Vagina (tissue), 2 donors: ENCODE data around the gene P2RX5. TPM values are rescaled to one million over a fixed set of nuclear protein-coding genes. Genes with fewer than 3 reads are reported as not detected.
A peak's percentile ranks its signal among the peaks of the same experiment; 100 is the strongest.
"Not testable (repeated sequence)": the region's sequence is repeated elsewhere in the genome, so short reads cannot be mapped to it uniquely, and the experiment has no call there.

Source experiments
- DNase-seq, 2 donors: peaks; one replicate each; pipeline ENCODE4 v3.0.0-alpha.2; 2017; ENCODE audit errors: extremely low spot score in 2 of 2
- H3K27ac ChIP-seq: fragments of 200-600 bp; sonication (generic); one replicate; pipeline ENCODE4 v1.5.1; 2019
- H3K27me3 ChIP-seq: fragments of 200-600 bp; sonication (generic); one replicate; pipeline ENCODE4 v1.5.1; 2019
- H3K36me3 ChIP-seq, 2 donors: fragments of 200-600 bp; sonication (generic); one replicate each; pipeline ENCODE4 v1.5.1; 2017 to 2019
- H3K4me1 ChIP-seq: fragments of 200-600 bp; sonication (generic); one replicate; pipeline ENCODE4 v1.5.1; 2019
- H3K4me3 ChIP-seq, 2 donors: fragments of 200-600 bp; sonication (generic); 1 replicate in 1 of 2; 2 replicates in 1 of 2; pipeline ENCODE4 v1.5.1; 2016 to 2019
- H3K9me3 ChIP-seq: fragments of 200-600 bp; sonication (generic); one replicate; pipeline ENCODE4 v1.5.1; 2019
- POLR2A ChIP-seq, 2 donors: fragments of 450-650 bp; IDR thresholded peaks; one replicate each; pipeline ENCODE4 v1.6.1; 2017; ENCODE audit warnings: antibody characterized with exemption in 2 of 2, mild to moderate bottlenecking in 2 of 2, moderate library complexity in 2 of 2
- POLR2AphosphoS5 ChIP-seq, 2 donors: sonication (generic); formaldehyde crosslinking; IDR thresholded peaks; one replicate each; pipeline ENCODE4 v1.9.0; 2017; ENCODE audit warnings: antibody characterized with exemption in 2 of 2, mild to moderate bottlenecking in 2 of 2, low read depth in 1 of 2; ENCODE audit not compliant: insufficient read depth in 1 of 2
- intact Hi-C: fragments of 100-400 bp; cut with DNase I; formaldehyde crosslinking; loops from one replicate; pipeline ENCODE4 v1.15.1; 2023
- total RNA-seq: library from RNA; depleted of rRNA; stranded (reverse); fragments of >200 nt; gene quantifications from one replicate; pipeline ENCODE4 v1.2.3, GENCODE V29; 2016
- TF ChIP-seq, protein P1 (sequence below), 3 experiments: fragments of 450-650 bp in 2 of 3; fragments of 200-600 bp in 1 of 3; sonication (generic) in 1 of 3; IDR thresholded peaks; one replicate each; pipeline ENCODE4 v1.5.1; 2017 to 2019; ENCODE audit warnings: antibody characterized with exemption in 3 of 3, mild to moderate bottlenecking in 2 of 3, moderate library complexity in 2 of 3

The P2RX5 gene
- total RNA-seq, 1 donor from 2014 or later = 1.7 TPM

DNA sequence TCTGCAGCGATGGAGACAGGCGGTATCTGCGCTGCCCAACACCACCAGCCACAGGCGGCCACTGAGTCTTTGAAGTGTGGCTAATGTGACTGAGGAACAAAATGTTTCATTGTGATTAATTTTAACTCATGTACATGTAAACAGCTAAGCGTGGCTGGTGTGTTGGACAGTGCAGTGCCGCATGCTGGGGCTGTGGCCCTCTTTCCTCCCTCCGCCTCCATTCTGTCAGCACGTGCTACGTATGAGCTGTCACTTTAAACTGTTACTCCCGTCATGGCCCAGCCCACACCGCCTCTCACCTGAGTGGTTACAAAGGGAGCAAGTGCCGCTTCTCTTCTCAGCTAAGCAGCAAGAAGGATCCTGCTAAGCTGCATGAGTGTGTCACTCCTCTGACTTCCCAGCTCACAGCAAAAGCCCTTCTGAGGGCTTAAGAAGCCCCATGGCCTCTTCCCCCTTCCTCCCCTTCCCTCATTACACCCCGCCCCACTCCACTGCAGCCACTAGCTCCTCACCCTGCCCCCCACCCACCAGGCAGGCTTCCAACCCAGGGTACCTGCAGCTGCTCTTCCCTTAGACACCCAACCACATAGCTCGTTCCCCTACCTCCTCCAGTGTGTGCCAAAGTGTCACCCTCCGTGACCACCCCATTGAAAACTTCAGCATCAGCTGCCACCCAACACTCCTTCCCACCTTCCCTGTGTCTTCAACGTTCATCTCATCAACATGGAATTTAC, 42.8 kb upstream of the P2RX5 start:
- H3K4me1 ChIP-seq = peaks cover 7% of the 10 kb centered on the region
- no peaks in the 10 kb centered on the region for H3K27me3 ChIP-seq
- no peaks in the 10 kb centered on the region for H3K9me3 ChIP-seq
- H3K27ac ChIP-seq = no peak overlapping the region
- H3K4me3 ChIP-seq = peak overlapping the region in 1 of 2 donors; percentile 20
- no peak for DNase-seq
- TF ChIP-seq POLR2AphosphoS5 (IDR thresholded peaks at IDR 0.05; ENCODE audit: insufficient read depth in 1 of 2, low read depth in 1 of 2) (peak in 1 of 2 donors; percentile 54), POLR2A (IDR thresholded peaks at IDR 0.05) (no peak)
- TF ChIP-seq, protein P1, sequence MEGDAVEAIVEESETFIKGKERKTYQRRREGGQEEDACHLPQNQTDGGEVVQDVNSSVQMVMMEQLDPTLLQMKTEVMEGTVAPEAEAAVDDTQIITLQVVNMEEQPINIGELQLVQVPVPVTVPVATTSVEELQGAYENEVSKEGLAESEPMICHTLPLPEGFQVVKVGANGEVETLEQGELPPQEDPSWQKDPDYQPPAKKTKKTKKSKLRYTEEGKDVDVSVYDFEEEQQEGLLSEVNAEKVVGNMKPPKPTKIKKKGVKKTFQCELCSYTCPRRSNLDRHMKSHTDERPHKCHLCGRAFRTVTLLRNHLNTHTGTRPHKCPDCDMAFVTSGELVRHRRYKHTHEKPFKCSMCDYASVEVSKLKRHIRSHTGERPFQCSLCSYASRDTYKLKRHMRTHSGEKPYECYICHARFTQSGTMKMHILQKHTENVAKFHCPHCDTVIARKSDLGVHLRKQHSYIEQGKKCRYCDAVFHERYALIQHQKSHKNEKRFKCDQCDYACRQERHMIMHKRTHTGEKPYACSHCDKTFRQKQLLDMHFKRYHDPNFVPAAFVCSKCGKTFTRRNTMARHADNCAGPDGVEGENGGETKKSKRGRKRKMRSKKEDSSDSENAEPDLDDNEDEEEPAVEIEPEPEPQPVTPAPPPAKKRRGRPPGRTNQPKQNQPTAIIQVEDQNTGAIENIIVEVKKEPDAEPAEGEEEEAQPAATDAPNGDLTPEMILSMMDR (IDR thresholded peaks at IDR 0.05) = no peak
- intact Hi-C loops = no loop called here
- no peaks in the 10 kb centered on the region for H3K36me3 ChIP-seq

DNA sequence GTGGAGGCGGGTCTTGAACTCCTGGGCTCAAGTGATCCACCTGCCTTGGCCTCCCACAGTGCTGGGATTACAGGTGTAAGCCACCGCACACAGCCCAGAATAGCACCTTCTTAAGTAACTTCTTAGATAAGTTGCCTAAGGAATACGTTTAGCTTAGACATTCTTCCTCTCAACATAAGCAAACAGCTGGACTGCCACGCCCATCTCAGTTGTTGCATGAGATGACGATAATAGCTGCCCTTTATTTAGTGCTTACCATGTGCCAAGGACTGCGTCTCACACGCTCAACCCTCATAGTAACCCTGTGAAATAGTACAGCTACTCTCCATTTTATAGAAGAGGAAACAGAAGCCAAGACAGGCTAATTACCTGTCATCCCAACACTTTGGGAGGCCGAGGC, 39.6 kb upstream of the P2RX5 start:
- no peak for TF ChIP-seq POLR2AphosphoS5 (IDR thresholded peaks at IDR 0.05; ENCODE audit: insufficient read depth in 1 of 2, low read depth in 1 of 2)
- DNase-seq = no peak
- no peaks in the 10 kb centered on the region for H3K27me3 ChIP-seq
- intact Hi-C loops = no loop called here
- H3K9me3 ChIP-seq = no peaks in the 10 kb centered on the region
- no peaks in the 10 kb centered on the region for H3K36me3 ChIP-seq
- no peak overlapping the region for H3K4me3 ChIP-seq
- H3K4me1 ChIP-seq = peaks cover 22% of the 10 kb centered on the region
- no peak overlapping the region for H3K27ac ChIP-seq

DNA sequence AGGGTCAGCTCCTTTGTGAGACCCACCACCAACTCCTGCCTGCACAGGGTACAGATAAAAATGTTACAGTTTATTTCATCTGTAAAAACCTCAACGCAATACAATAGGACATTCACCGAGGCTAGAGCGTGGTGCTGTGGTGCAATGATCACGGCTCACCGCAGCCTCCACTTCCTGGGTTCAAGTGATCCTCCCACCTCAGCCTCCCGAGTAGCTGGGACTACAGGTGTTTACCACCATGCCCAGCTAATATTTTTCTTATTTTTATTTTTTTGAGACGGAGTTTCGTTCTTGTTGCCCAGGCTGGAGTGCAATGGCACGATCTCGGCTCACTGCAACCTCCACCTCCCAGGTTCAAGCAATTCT, 38.9 kb upstream of the P2RX5 start:
- H3K27me3 ChIP-seq, intact Hi-C loops, DNase-seq, H3K27ac ChIP-seq, H3K9me3 ChIP-seq, H3K4me3 ChIP-seq, H3K36me3 ChIP-seq: not testable (repeated sequence)
- H3K4me1 ChIP-seq = peaks cover 22% of the 10 kb centered on the region

DNA sequence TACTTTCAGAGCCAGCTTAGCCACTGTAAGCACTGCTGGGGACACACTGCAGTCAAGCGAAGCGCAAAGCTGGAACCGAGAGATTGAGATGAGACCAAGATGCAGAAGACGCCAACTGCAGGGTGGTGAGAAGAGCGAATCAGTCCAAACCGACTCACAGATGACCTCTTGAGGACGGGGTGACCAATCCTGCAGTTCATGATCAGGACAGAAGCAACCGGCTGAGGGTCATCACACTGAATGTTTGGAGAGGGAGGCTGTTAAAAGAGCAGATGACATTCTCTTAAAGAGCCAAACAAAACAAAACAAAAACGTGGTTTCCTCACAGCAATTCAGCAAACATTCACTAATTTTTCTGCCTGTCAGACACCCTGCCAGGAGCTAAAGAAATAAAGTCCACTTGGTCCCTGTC, 36.3 kb upstream of the P2RX5 start:
- Histone ChIP-seq H3K36me3 (no peaks in the 10 kb centered on the region), H3K27me3 (no peaks in the 10 kb centered on the region), H3K4me1 (peaks cover 15% of the 10 kb centered on the region), H3K4me3 (no peak overlapping the region), H3K27ac (peak overlapping the region; percentile 35), H3K9me3 (no peaks in the 10 kb centered on the region)
- intact Hi-C loops = no loop called here
- no peak for DNase-seq
- TF ChIP-seq, protein P1 (IDR thresholded peaks at IDR 0.05) = no peak
- no peak for TF ChIP-seq POLR2AphosphoS5 (IDR thresholded peaks at IDR 0.05; ENCODE audit: insufficient read depth in 1 of 2, low read depth in 1 of 2)
- TF ChIP-seq POLR2A (IDR thresholded peaks at IDR 0.05) = no peak

DNA sequence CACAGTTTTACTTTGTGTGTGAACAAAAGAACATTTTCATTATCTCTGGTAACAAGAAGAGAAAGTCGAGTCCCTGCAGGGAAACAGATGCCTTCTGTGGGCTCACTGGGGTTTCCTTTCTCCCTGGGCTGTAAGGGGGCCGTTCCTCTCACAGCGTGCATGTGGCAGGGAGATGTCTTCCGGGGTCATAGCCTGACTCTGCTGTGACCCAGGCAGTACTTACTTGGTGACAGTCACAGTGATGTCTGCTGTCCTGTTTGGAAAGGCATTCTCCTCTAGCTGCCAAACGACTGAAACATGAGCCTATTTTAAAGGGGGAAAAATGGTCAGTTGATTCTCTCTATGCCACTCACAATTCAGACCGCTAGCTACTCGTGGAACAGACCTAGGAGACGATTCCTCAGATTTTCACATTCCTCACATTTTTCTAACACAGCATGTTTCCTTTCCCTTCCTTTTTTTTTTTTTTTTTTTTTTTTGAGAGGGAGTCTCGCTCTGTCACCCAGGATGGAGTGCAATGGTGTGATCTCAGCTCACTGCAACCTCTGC, 35.0 kb upstream of the P2RX5 start:
- Histone ChIP-seq H3K9me3 (no peaks in the 10 kb centered on the region), H3K36me3 (no peaks in the 10 kb centered on the region), H3K4me3 (no peak overlapping the region), H3K4me1 (peaks cover 15% of the 10 kb centered on the region), H3K27me3 (no peaks in the 10 kb centered on the region), H3K27ac (no peak overlapping the region)
- intact Hi-C loops = no loop called here
- no peak for DNase-seq
- TF ChIP-seq POLR2A (IDR thresholded peaks at IDR 0.05) (no peak), POLR2AphosphoS5 (IDR thresholded peaks at IDR 0.05; ENCODE audit: insufficient read depth in 1 of 2, low read depth in 1 of 2) (no peak)
- TF ChIP-seq, protein P1 (IDR thresholded peaks at IDR 0.05) = no peak

DNA sequence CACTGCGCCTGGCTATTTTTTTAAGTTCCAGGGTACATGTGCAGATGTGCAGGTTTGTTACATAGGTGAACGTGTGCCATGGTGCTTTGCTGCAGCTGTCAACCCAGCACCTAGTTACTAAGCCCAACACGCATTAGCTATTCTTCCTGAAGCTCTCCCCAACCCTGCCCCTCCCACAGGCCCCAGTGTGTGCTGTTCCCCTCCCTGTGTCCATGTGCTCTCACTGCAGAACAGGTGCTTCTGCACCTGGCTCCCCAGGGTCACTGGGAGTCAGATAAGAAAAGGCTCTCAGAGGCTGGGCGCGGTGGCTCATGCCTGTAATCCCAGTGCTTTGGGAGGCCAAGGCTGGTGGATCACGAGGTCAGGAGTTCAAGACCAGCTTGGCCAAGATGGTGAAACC, 33.9 kb upstream of the P2RX5 start:
- intact Hi-C loops = no loop called here
- peaks cover 15% of the 10 kb centered on the region for H3K4me1 ChIP-seq

DNA sequence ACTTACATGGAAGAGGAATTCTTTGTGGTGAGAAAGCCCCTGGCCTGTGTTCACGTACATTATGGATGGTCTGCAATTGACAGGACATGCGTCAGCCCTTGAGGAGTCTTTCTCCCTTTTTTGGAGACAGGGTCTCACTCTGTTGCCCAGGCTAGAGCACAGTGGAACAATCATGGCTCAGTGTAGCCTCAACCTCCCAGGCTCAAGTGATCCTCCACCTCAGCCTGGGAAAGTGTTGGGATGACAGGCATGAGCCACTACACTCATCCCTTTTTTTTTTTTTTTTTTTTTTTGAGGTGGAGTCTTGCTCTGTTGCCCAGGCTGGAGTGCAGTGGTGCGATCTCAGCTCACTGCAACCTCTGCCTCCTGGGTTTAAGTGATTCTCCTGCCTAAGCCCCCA, 32.1 kb upstream of the P2RX5 start:
- DNase-seq, intact Hi-C loops, H3K27ac ChIP-seq, H3K36me3 ChIP-seq, H3K4me3 ChIP-seq, H3K9me3 ChIP-seq, H3K27me3 ChIP-seq: not testable (repeated sequence)
- peaks cover 18% of the 10 kb centered on the region for H3K4me1 ChIP-seq

More for the DNA sequence above, 33.9 kb upstream of the P2RX5 start:
- Histone ChIP-seq H3K36me3 (no peaks in the 10 kb centered on the region), H3K9me3 (no peaks in the 10 kb centered on the region), H3K27me3 (no peaks in the 10 kb centered on the region), H3K4me3 (no peak overlapping the region), H3K27ac (no peak overlapping the region)
- no peak for DNase-seq
- TF ChIP-seq POLR2AphosphoS5 (IDR thresholded peaks at IDR 0.05; ENCODE audit: insufficient read depth in 1 of 2, low read depth in 1 of 2) (no peak), POLR2A (IDR thresholded peaks at IDR 0.05) (no peak)
- TF ChIP-seq, protein P1 (IDR thresholded peaks at IDR 0.05) = no peak
